GM23248 (cell line): Measurements from ENCODE around the gene YAF2. TPM values are rescaled to one million over a fixed set of nuclear protein-coding genes. Genes with fewer than 3 reads are reported as not detected.

Experiments used
- DNase-seq: peaks from one replicate; pipeline ENCODE4 v3.0.0-alpha.2; 2015
- H2AFZ ChIP-seq: fragments of 200-600 bp; sonication (generic); 2 replicates; pipeline ENCODE4 v1.6.1; 2016; ENCODE audit warnings: antibody characterized with exemption
- H3F3A ChIP-seq: fragments of 200-600 bp; sonication (generic); 2 replicates; pipeline ENCODE4 v1.6.1; 2016; ENCODE audit warnings: mild to moderate bottlenecking, antibody characterized with exemption, mixed run types; ENCODE audit not compliant: insufficient read depth
- H3K27ac ChIP-seq: fragments of 200-600 bp; sonication (generic); 2 replicates; pipeline ENCODE4 v1.5.1; 2016; ENCODE audit warnings: mild to moderate bottlenecking
- H3K27me3 ChIP-seq: fragments of 200-600 bp; sonication (generic); replicated peaks from 2 replicates; pipeline ENCODE4 v1.6.1; 2016; ENCODE audit warnings: mild to moderate bottlenecking; ENCODE audit not compliant: insufficient read depth
- H3K36me3 ChIP-seq: fragments of 200-600 bp; sonication (generic); 2 replicates; pipeline ENCODE4 v1.6.1; 2016; ENCODE audit warnings: low read depth, mild to moderate bottlenecking
- H3K4me1 ChIP-seq: fragments of 200-600 bp; sonication (generic); 2 replicates; pipeline ENCODE4 v1.6.1; 2016; ENCODE audit warnings: mild to moderate bottlenecking; ENCODE audit not compliant: insufficient read depth
- H3K4me2 ChIP-seq: fragments of 200-600 bp; sonication (generic); one replicate; pipeline ENCODE4 v1.6.1; 2016; ENCODE audit warnings: mild to moderate bottlenecking; ENCODE audit not compliant: unreplicated experiment
- H3K4me3 ChIP-seq: fragments of 200-600 bp; sonication (generic); 2 replicates; pipeline ENCODE4 v1.5.1; 2016; ENCODE audit warnings: mild to moderate bottlenecking
- H3K79me2 ChIP-seq: fragments of 200-600 bp; sonication (generic); 2 replicates; pipeline ENCODE4 v1.6.1; 2016; ENCODE audit warnings: mild to moderate bottlenecking; ENCODE audit not compliant: insufficient read depth
- H3K9ac ChIP-seq: fragments of 200-600 bp; sonication (generic); 2 replicates; pipeline ENCODE4 v1.6.1; 2016; ENCODE audit warnings: mild to moderate bottlenecking
- H3K9me2 ChIP-seq: fragments of 200-600 bp; sonication (generic); 2 replicates; pipeline ENCODE4 v1.6.1; 2016; ENCODE audit warnings: mixed run types, mild to moderate bottlenecking, moderate library complexity; ENCODE audit not compliant: insufficient read depth
- H3K9me3 ChIP-seq: fragments of 200-600 bp; sonication (generic); one replicate; pipeline ENCODE4 v1.6.1; 2017; ENCODE audit warnings: low read depth
- H4K20me1 ChIP-seq: fragments of 200-600 bp; sonication (generic); 2 replicates; pipeline ENCODE4 v1.6.0; 2016; ENCODE audit not compliant: insufficient read depth
- EZH2 ChIP-seq: fragments of 200-600 bp; sonication (generic); IDR thresholded peaks from 2 replicates; pipeline ENCODE4 v1.6.1; 2018; ENCODE audit warnings: antibody characterized with exemption, mild to moderate bottlenecking; ENCODE audit not compliant: insufficient read depth, poor library complexity, severe bottlenecking
- EZH2phosphoT487 ChIP-seq: fragments of 200-600 bp; sonication (generic); IDR thresholded peaks from 2 replicates; pipeline ENCODE4 v1.6.1; 2018; ENCODE audit warnings: antibody characterized with exemption, moderate library complexity, mild to moderate bottlenecking, low read depth; ENCODE audit not compliant: insufficient read depth
- WGBS, 2 experiments: methylation state at CpG; one replicate each; pipeline ENCODE4 v1.1.6; 2015 to 2017; ENCODE audit warnings: low lambda C conversion rate in 2 of 2, low coverage in 1 of 2; ENCODE audit errors: missing lambda C conversion rate in 2 of 2; 5-methylcytosine and 5-hydroxymethylcytosine counted together
- in situ Hi-C: fragments of 300-500 bp; cut with MboI; formaldehyde crosslinking; loops from 2 replicates; pipeline ENCODE4 v1.15.0; 2020
- polyA plus RNA-seq: library from polyadenylated mRNA; unstranded; fragments of >200 nt; fragmentation: Nextera tagmentation; extraction: Ambion mirVana; gene quantifications from 2 replicates; pipeline ENCODE4 v1.2.1, GENCODE V29; 2016
- total RNA-seq: library from RNA; depleted of rRNA; stranded (reverse); fragments of >200 nt; shearing (Covaris generic); gene quantifications from 2 replicates; pipeline ENCODE4 v1.2.3, GENCODE V29; 2014

Gene YAF2
- total and polyA plus RNA-seq, 2 experiments from 2014 or later: 17.0 to 21.0 TPM

GRCh38 chr12:42145552-42146215 is 92.4 kb downstream of the YAF2 start:
- no peak for DNase-seq
- peaks cover 35% of the 10 kb centered on the region for H3K79me2 ChIP-seq
- no peak overlapping the region; the same call in 1 of the 2 replicates for H3K27ac ChIP-seq
- H3K9me2 ChIP-seq: no peaks in the 10 kb centered on the region
- H3K27me3 ChIP-seq: no peaks in the 10 kb centered on the region
- peaks cover 23% of the 10 kb centered on the region for H3F3A ChIP-seq
- peaks cover 24% of the 10 kb centered on the region for H3K4me1 ChIP-seq
- peak overlapping the region; percentile 82 for H3K4me3 ChIP-seq
- H3K36me3 ChIP-seq: no peaks in the 10 kb centered on the region
- H3K4me2 ChIP-seq: peak overlapping the region; percentile 95
- peak overlapping the region; percentile 89 for H2AFZ ChIP-seq
- H3K9ac ChIP-seq: peak overlapping the region; percentile 73; the same call in 1 of the 2 replicates
- no peaks in the 10 kb centered on the region for H4K20me1 ChIP-seq
- in situ Hi-C loops: loop anchor here (25.0 kb wide), 2 partner anchors 417 to 1142 kb away; no protein-coding TSS in a partner anchor
- 81 to 82% methylated on average over 11 of the region's 11 CpGs for WGBS, 2 experiments
- H3K9me3 ChIP-seq: no peaks in the 10 kb centered on the region
- no peak for TF ChIP-seq EZH2phosphoT487
- no peak for TF ChIP-seq EZH2

- Histone ChIP-seq H3K4me3 (peak overlapping the region; percentile 82), H4K20me1 (no peaks in the 10 kb centered on the region), H3K27ac (peak overlapping the region; percentile 21; the same call in 1 of the 2 replicates), H3K9me2 (no peaks in the 10 kb centered on the region), H2AFZ (peak overlapping the region; percentile 89), H3F3A (peaks cover 28% of the 10 kb centered on the region), H3K9ac (peak overlapping the region; percentile 73), H3K4me2 (peak overlapping the region; percentile 95), H3K9me3 (no peaks in the 10 kb centered on the region), H3K27me3 (no peaks in the 10 kb centered on the region), H3K36me3 (no peaks in the 10 kb centered on the region), H3K79me2 (peaks cover 40% of the 10 kb centered on the region), H3K4me1 (peaks cover 29% of the 10 kb centered on the region)
- TF ChIP-seq EZH2 (no peak), EZH2phosphoT487 (no peak)
- no peak for DNase-seq
- in situ Hi-C loops: loop anchor here (25.0 kb wide), 2 partner anchors 417 to 1142 kb away; no protein-coding TSS in a partner anchor
- WGBS, 2 experiments: 4% methylated on average over 8 of the region's 8 CpGs
Observed at GRCh38 chr12:42145197-42145549, 92.9 kb downstream of the YAF2 start.

DNA sequence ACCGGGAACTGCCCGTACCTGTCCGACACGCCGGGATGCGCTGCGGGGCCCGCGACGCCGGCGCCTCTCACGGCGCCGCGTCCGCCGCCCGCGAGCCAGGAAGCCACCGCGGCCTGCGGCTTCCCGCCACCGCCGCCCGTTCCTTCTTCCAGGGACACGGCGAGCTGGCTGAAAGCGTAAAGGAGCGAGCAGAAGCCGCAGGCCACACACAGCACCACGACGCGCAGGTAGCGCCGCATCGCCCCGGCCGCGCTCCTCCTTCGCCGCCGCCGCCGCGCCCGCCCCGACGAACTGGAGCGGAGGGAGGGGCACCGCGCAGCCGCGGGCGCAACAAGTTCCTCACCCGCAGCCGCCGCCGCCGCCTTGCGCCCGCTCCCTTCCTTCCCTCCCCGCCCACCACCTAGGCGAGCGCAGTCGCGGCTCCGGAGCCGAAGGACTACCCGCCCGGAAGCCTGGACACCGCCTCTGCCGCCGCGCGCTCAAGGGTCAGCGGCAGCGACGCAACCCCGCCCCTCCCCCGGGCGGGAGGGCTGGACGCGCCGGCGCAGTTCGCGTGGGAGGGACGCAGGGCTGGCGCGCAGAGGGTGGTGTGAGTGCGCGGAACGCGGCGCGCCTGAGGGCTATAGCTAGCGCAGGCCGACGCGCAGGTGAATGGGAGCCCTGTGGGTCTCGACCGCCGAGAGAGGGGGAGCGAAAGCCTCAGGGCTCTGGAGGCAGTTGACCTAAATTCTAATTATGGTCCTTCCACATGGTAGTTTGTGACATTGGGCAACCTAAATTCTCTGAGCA is 93.4 kb downstream of the YAF2 start, which contains the start of gene GXYLT1:
Gene GXYLT1 (minus strand): TSS at position 467 of the 789 bp plus-strand sequence. CDS start 228 bp downstream, at position 239.
- 2 to 3% methylated on average over 45 to 67 of the region's 106 CpGs for WGBS, 2 experiments

DNA sequence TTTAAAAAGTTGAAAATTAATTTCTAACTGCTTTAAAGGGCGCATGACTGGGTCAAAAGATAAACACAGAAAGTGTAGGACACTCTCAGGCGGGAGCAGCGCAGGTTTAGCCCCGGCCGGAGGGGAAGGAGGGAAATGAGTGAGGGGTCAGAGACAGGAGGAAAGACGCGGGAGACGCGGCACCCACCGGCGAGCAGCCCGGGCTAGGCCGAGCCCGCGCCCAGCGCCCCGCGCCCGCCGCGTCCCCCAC is 94.0 kb downstream of the YAF2 start:
- H3K27ac ChIP-seq: peak overlapping the region; percentile 23; the same call in 1 of the 2 replicates
- 0 to 2% methylated on average over 9 to 17 of the region's 21 CpGs for WGBS, 2 experiments
- no peaks in the 10 kb centered on the region for H3K27me3 ChIP-seq
- H3K36me3 ChIP-seq: no peaks in the 10 kb centered on the region
- in situ Hi-C loops: loop anchor here (25.0 kb wide), 2 partner anchors 418 to 1143 kb away; no protein-coding TSS in a partner anchor
- peak overlapping the region; percentile 73 for H3K9ac ChIP-seq
- H3K79me2 ChIP-seq: peaks cover 51% of the 10 kb centered on the region
- no peaks in the 10 kb centered on the region for H4K20me1 ChIP-seq
- H2AFZ ChIP-seq: peak overlapping the region; percentile 89
- peaks cover 29% of the 10 kb centered on the region for H3K4me1 ChIP-seq
- DNase-seq: no peak
- TF ChIP-seq EZH2phosphoT487 (no peak), EZH2 (no peak)
- H3K4me3 ChIP-seq: peak overlapping the region; percentile 82
- no peaks in the 10 kb centered on the region for H3K9me2 ChIP-seq
- peak overlapping the region; percentile 89 for H3K4me2 ChIP-seq
- peaks cover 28% of the 10 kb centered on the region for H3F3A ChIP-seq
- H3K9me3 ChIP-seq: no peaks in the 10 kb centered on the region

More for the DNA sequence above, 93.4 kb downstream of the YAF2 start, which contains the start of gene GXYLT1:
- H3K4me3 ChIP-seq: peak within 1 kb of the TSS; percentile 82
- H3K9me3 ChIP-seq: no peaks in the 10 kb centered on the region
- no peaks in the 10 kb centered on the region for H3K36me3 ChIP-seq
- peak; percentile 97 for DNase-seq
- H2AFZ ChIP-seq: peak within 1 kb of the TSS; percentile 89
- no peaks in the 10 kb centered on the region for H3K27me3 ChIP-seq
- peaks cover 28% of the 10 kb centered on the region for H3F3A ChIP-seq
- H3K27ac ChIP-seq: peak within 1 kb of the TSS; percentile 23; the same call in 1 of the 2 replicates
- TF ChIP-seq EZH2phosphoT487 (no peak), EZH2 (no peak)
- H3K9me2 ChIP-seq: no peaks in the 10 kb centered on the region
- in situ Hi-C loops: loop anchor here (25.0 kb wide), 2 partner anchors 418 to 1143 kb away; no protein-coding TSS in a partner anchor
- H3K9ac ChIP-seq: peak within 1 kb of the TSS; percentile 73
- peaks cover 29% of the 10 kb centered on the region for H3K4me1 ChIP-seq
- H3K79me2 ChIP-seq: peaks cover 46% of the 10 kb centered on the region
- H4K20me1 ChIP-seq: no peaks in the 10 kb centered on the region
- H3K4me2 ChIP-seq: peak within 1 kb of the TSS; percentile 95
